Esophagus squamous epithelium (tissue), 4 donors: ENCODE measurements around the gene MVB12B.

Experiments used
- CTCF ChIP-seq, 6 experiments: fragments of 450-650 bp in 4 of 6; fragments of 200-600 bp in 2 of 6; sonication (generic) in 2 of 6; IDR thresholded peaks; one replicate each; pipeline ENCODE4 v1.5.1; 2016 to 2019; ENCODE audit warnings: antibody characterized with exemption in 6 of 6, mild to moderate bottlenecking in 4 of 6, moderate library complexity in 4 of 6
- POLR2A ChIP-seq, 4 donors: fragments of 450-650 bp; IDR thresholded peaks; one replicate each; pipeline ENCODE4 v1.6.1; 2017; ENCODE audit warnings: antibody characterized with exemption in 4 of 4, mild to moderate bottlenecking in 4 of 4, moderate library complexity in 3 of 4

- TF ChIP-seq POLR2A (IDR thresholded peaks at IDR 0.05), result no peak
- no peak for TF ChIP-seq CTCF (IDR thresholded peaks at IDR 0.05)
Observed at GRCh38 chr9:126508171-126508591, 181.6 kb downstream of the MVB12B start.
